ENCODE measurements around the gene PEX11B.
"Not testable (repeated sequence)": the region's sequence is repeated elsewhere in the genome, so short reads cannot be mapped to it uniquely, and the experiment has no call there.

The PEX11B gene

DNA sequence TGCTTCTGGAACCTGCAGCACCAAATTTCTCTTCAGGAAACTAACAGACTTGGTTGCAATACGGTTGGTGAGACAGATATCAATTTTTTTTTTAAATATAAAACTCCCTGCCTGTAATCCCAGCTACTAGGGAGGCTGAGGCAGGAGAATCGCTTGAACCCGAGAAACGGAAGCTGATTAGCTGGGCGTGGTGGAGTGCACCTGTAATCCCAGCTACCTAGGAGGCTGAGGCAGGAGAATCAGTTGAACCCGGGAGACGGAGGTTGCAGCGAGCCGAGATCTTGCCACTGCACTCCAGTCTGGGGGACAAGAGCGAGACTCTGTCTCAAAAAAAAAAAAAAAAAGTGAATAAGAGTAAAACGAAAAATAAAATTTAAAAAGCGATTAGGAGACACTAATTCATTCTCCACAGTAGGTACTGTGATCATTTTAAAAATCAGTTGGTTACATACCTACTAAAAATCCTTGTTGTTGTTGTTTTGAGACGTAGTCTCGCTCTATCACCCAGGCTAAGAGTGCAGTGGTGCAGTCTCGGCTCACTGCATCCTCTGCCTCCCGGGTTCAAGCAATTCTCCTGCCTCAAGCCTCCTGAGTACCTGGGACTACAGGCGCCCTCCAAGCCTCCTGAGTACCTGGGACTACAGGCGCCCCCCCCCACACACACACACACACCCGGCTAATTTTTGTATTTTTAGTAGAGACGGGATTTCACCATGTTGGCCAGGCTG is 9.6 kb upstream of the PEX11B start:
- Histone ChIP-seq H3K27me3 (ENCODE audit: control insufficient read depth, insufficient read depth, low read length, poor library complexity, severe bottlenecking) (no peaks in the 10 kb centered on the region), H3K27ac (ENCODE audit: insufficient read depth, low read depth, low read length, poor library complexity, severe bottlenecking) (peak overlapping the region; percentile 71), H3K9me3 (ENCODE audit: control insufficient read depth, low read length) (no peaks in the 10 kb centered on the region), H3K4me1 (ENCODE audit: control insufficient read depth, insufficient read depth, low read length) (no peaks in the 10 kb centered on the region), H3K4me3 (ENCODE audit: insufficient read depth, low read depth, low read length) (peak overlapping the region; percentile 73), H3K36me3 (ENCODE audit: control insufficient read depth, insufficient read depth, low read length) (no peaks in the 10 kb centered on the region)
- WGBS, 2 experiments, result 80 to 81% methylated on average over 18 to 20 of the region's 20 CpGs

DNA sequence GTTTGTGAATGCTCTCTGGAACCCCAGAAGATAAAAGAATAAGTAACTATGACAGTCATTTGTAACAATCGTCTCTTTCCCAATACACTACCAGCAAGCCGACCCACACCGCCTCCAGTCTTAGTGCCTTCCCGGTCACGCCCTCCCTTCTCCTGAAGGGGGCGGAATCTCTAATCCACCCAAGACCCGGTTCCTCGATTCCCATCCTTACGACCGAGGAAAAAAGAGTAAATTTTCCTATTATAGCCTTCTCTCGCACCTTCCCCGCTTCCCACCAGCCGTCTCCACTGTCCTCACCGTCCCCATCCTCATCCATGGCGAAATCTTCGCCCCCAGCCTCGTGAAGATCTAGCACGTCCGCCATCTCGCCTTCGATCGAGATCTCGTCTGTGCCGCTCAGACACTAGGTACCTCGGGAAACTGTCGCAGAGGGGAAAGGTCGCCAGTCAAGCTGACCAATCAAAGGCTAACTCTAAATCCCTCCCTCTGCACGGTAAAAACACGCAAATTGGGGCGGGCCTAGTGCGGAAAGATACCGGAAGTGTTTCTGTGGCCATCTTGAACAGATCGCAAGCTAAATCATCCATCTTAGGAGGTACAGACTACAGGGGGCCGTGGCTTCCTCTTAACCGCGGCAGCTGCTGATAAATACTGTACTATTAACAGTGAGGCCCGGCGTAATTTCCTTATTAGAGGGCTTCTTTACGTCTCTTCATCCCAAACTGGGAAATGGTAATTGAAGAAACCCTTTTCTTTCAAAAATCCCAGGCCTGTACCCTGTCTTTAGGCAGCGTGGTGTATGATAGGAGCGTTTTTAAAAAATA is 8.8 kb upstream of the PEX11B start, which contains the start of gene RBM8A:
RBM8A (minus strand) TSS at position 422 of the 824 bp plus-strand sequence; CDS start at position 364, 58 bp downstream.
- Histone ChIP-seq H3K27me3 (ENCODE audit: control insufficient read depth, insufficient read depth, low read length, poor library complexity, severe bottlenecking) (no peaks in the 10 kb centered on the region), H3K4me3 (ENCODE audit: insufficient read depth, low read depth, low read length) (peak within 1 kb of the TSS; percentile 73), H3K27ac (ENCODE audit: insufficient read depth, low read depth, low read length, poor library complexity, severe bottlenecking) (peak within 1 kb of the TSS; percentile 81), H3K36me3 (ENCODE audit: control insufficient read depth, insufficient read depth, low read length) (no peaks in the 10 kb centered on the region), H3K4me1 (ENCODE audit: control insufficient read depth, insufficient read depth, low read length) (no peaks in the 10 kb centered on the region), H3K9me3 (ENCODE audit: control insufficient read depth, low read length) (no peaks in the 10 kb centered on the region)
- WGBS, 2 experiments, result 1% methylated on average over 41 of the region's 41 CpGs

DNA sequence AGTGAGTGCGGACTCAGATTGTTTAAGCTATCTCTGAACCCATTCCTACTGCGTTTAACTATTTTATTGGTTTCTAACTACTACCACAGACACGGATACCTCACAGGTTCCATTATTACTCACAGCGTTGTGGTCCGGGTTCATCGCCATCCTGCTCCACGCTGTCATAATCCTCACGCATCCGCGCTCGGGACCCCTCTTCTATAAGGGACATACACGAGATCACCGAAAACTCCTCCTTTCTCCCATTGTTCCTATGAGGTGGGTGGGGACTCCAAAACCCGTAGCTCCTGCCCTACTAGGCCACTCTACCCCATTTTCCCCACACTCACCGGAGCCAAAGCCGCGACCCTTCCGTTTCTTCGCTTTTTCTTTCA is 8.2 kb upstream of the PEX11B start:
- 13% methylated on average over 19 of the region's 19 CpGs for WGBS, 2 experiments
- Histone ChIP-seq H3K9me3 (ENCODE audit: control insufficient read depth, low read length) (no peaks in the 10 kb centered on the region), H3K27ac (ENCODE audit: insufficient read depth, low read depth, low read length, poor library complexity, severe bottlenecking) (peak overlapping the region; percentile 81), H3K27me3 (ENCODE audit: control insufficient read depth, insufficient read depth, low read length, poor library complexity, severe bottlenecking) (no peaks in the 10 kb centered on the region), H3K4me1 (ENCODE audit: control insufficient read depth, insufficient read depth, low read length) (no peaks in the 10 kb centered on the region), H3K4me3 (ENCODE audit: insufficient read depth, low read depth, low read length) (peak overlapping the region; percentile 73), H3K36me3 (ENCODE audit: control insufficient read depth, insufficient read depth, low read length) (no peaks in the 10 kb centered on the region)

DNA sequence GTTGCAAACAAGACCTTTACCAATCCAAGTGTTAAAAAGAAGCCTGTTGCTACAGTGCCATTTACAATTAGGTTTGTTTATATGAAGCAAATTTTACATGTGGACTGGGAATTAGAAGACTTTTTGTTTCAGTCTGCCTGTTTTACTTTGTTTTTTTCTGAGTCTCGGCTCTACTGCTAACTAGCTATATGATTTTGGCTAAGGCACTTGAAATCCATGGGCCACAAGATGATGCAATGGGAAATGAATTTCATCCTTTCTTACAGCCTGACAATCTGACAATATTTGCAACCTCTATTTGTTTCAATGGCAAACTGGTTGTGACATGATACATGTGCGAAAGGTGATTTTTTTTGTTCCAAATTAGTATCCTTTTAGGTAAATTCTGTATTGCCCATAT is 3.7 kb upstream of the PEX11B start:
- Histone ChIP-seq H3K9me3 (ENCODE audit: control insufficient read depth, low read length) (no peaks in the 10 kb centered on the region), H3K4me1 (ENCODE audit: control insufficient read depth, insufficient read depth, low read length) (no peaks in the 10 kb centered on the region), H3K36me3 (ENCODE audit: control insufficient read depth, insufficient read depth, low read length) (no peaks in the 10 kb centered on the region), H3K4me3 (ENCODE audit: insufficient read depth, low read depth, low read length) (no peak overlapping the region), H3K27me3 (ENCODE audit: control insufficient read depth, insufficient read depth, low read length, poor library complexity, severe bottlenecking) (no peaks in the 10 kb centered on the region), H3K27ac (ENCODE audit: insufficient read depth, low read depth, low read length, poor library complexity, severe bottlenecking) (no peak overlapping the region)
- 95 to 100% methylated on average over 2 of the region's 2 CpGs for WGBS, 2 experiments

DNA sequence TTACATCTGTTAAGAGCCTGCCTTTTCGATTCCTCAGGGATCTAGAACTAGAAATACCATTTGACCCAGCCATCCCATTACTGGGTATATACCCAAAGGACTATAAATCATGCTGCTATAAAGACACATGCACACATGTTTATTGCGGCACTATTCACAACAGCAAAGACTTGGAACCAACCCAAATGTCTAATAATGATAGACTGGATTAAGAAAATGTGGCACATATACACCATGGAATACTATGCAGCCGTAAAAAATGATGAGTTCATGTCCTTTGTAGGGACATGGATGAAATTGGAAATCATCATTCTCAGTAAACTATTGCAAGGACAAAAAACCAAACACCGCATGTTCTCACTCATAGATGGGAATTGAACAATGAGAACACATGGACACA is 1.8 kb upstream of the PEX11B start:
- H3K4me3 ChIP-seq (ENCODE audit: insufficient read depth, low read depth, low read length); H3K27ac ChIP-seq (ENCODE audit: insufficient read depth, low read depth, low read length, poor library complexity, severe bottlenecking); H3K9me3 ChIP-seq (ENCODE audit: control insufficient read depth, low read length); H3K27me3 ChIP-seq (ENCODE audit: control insufficient read depth, insufficient read depth, low read length, poor library complexity, severe bottlenecking); H3K36me3 ChIP-seq (ENCODE audit: control insufficient read depth, insufficient read depth, low read length); H3K4me1 ChIP-seq (ENCODE audit: control insufficient read depth, insufficient read depth, low read length): not testable (repeated sequence)
- 100% methylated on average over 1 of the region's 4 CpGs; no CpG with 5 or more reads in 1 of the 2 experiments for WGBS, 2 experiments

DNA sequence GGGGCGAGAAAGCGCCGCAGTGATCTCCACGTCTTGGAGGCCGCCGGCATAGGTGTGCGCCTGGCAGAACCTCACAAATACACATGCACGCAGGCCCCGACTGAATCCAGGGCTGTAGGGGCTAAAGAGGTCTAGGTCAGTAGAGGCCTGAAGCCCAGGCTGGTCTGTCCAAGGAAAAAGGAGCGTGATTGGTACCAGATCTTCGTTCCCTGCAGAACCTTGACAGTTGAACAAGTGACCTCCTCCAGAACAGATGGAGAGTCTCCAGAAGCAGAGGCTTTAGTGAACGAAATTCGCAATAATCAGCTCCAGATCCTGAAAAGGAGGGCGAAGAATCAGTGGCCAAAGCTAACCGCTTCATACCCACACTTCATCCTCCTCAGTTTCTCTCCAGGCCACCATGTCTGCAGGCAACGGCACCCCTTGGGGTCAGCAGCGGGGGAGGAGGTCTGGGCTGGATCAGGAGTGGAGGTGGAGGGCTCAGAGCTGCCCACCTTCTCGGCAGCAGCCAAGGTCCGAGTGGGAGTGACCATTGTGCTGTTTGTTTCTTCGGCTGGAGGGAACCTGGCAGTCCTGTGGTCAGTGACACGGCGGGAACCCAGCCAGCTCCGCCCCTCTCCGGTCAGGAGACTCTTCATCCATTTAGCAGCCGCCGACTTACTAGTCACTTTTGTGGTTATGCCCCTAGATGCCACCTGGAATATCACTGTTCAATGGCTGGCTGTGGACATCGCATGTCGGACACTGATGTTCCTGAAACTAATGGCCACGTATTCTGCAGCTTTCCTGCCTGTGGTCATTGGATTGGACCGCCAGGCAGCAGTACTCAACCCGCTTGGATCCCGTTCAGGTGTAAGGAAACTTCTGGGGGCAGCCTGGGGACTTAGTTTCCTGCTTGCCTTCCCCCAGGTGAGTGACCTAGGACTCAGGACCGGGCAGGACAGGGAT is 749 bp upstream of the PEX11B start:
- Histone ChIP-seq H3K27ac (ENCODE audit: insufficient read depth, low read depth, low read length, poor library complexity, severe bottlenecking) (no peak overlapping the region), H3K9me3 (ENCODE audit: control insufficient read depth, low read length) (no peaks in the 10 kb centered on the region), H3K4me1 (ENCODE audit: control insufficient read depth, insufficient read depth, low read length) (no peaks in the 10 kb centered on the region), H3K27me3 (ENCODE audit: control insufficient read depth, insufficient read depth, low read length, poor library complexity, severe bottlenecking) (no peaks in the 10 kb centered on the region), H3K36me3 (ENCODE audit: control insufficient read depth, insufficient read depth, low read length) (peaks cover 5% of the 10 kb centered on the region), H3K4me3 (ENCODE audit: insufficient read depth, low read depth, low read length) (peak overlapping the region; percentile 70)
- 10 to 11% methylated on average over 33 of the region's 33 CpGs for WGBS, 2 experiments

DNA sequence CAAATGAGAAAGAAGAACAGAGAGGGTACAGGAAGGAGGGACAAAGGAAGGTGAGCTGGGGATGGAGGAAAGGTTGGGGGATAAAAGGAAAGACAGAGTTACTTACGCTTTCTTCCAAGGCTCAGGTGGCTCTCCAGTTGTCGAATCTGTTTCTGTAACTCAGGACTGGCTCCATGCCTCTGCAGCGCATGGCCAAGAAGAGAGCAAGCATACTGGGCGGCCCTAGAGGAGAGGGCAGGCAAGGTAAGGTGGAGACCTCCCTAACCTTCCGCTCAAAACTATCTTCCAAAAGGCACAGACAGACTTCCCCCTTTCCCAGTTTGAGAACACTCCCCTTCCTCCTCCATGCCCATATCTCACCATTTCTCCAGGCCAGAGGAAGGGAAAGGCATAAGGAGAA is 922 bp downstream of the PEX11B start:
- H3K27ac ChIP-seq (ENCODE audit: insufficient read depth, low read depth, low read length, poor library complexity, severe bottlenecking), result no peak overlapping the region
- H3K4me1 ChIP-seq (ENCODE audit: control insufficient read depth, insufficient read depth, low read length), result no peaks in the 10 kb centered on the region
- peaks cover 5% of the 10 kb centered on the region for H3K36me3 ChIP-seq (ENCODE audit: control insufficient read depth, insufficient read depth, low read length)
- no peaks in the 10 kb centered on the region for H3K9me3 ChIP-seq (ENCODE audit: control insufficient read depth, low read length)
- 89 to 93% methylated on average over 5 of the region's 5 CpGs for WGBS, 2 experiments
- H3K27me3 ChIP-seq (ENCODE audit: control insufficient read depth, insufficient read depth, low read length, poor library complexity, severe bottlenecking), result no peaks in the 10 kb centered on the region
- H3K4me3 ChIP-seq (ENCODE audit: insufficient read depth, low read depth, low read length), result peak overlapping the region; percentile 70

DNA sequence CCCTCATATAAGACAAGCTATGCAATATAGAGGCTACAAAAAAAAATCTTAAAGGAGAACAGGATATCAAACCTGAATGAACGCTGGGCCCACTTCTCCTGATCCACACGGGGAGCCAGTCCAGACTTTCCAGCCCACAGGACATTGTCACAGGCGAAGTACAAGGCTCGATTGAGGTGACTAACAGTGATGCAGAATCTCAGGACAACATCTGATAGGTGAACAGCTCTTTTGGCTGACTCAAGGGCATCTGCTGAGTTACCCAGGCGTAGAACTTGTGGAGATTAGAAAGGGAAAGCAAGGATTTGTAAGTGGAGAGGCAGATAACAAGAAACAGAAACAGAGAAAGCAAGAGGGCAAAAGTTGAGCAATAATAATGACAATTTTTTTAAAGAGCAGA is 1.8 kb downstream of the PEX11B start:
- 90 to 94% methylated on average over 5 of the region's 5 CpGs for WGBS, 2 experiments
- no peaks in the 10 kb centered on the region for H3K27me3 ChIP-seq (ENCODE audit: control insufficient read depth, insufficient read depth, low read length, poor library complexity, severe bottlenecking)
- H3K9me3 ChIP-seq (ENCODE audit: control insufficient read depth, low read length), result no peaks in the 10 kb centered on the region
- no peak overlapping the region for H3K4me3 ChIP-seq (ENCODE audit: insufficient read depth, low read depth, low read length)
- no peak overlapping the region for H3K27ac ChIP-seq (ENCODE audit: insufficient read depth, low read depth, low read length, poor library complexity, severe bottlenecking)
- peaks cover 8% of the 10 kb centered on the region for H3K36me3 ChIP-seq (ENCODE audit: control insufficient read depth, insufficient read depth, low read length)
- H3K4me1 ChIP-seq (ENCODE audit: control insufficient read depth, insufficient read depth, low read length), result no peaks in the 10 kb centered on the region

DNA sequence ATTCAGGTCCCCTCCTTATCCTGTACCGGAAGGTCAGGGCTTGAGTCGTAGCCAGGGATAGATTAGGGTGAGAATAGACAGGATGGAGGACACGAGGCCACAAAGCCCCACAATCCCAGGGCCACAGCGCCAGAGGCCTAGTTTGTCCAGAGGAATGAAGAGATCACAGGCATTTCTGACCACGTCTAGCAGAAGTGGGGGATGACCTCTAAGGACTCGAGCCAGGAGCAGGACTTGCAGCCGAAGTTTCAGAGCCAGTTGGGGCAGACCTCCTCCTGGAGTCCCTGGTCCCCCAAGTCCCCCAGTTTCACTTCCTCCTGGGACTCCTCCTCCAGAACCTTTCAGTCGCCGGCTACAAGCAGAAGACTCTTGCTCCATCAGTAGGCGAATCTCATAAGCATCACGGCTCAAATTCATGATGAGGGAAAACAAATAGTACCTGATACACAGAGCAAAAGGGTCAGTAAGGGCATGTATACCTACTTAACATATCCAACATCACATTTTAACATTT is 6.3 kb downstream of the PEX11B start:
- no peaks in the 10 kb centered on the region for H3K9me3 ChIP-seq (ENCODE audit: control insufficient read depth, low read length)
- H3K4me1 ChIP-seq (ENCODE audit: control insufficient read depth, insufficient read depth, low read length), result no peaks in the 10 kb centered on the region
- no peak overlapping the region for H3K27ac ChIP-seq (ENCODE audit: insufficient read depth, low read depth, low read length, poor library complexity, severe bottlenecking)
- H3K4me3 ChIP-seq (ENCODE audit: insufficient read depth, low read depth, low read length), result no peak overlapping the region
- whole genome bisulfite sequencing, 2 experiments, result 91 to 95% methylated on average over 11 of the region's 11 CpGs
- peaks cover 8% of the 10 kb centered on the region for H3K36me3 ChIP-seq (ENCODE audit: control insufficient read depth, insufficient read depth, low read length)
- no peaks in the 10 kb centered on the region for H3K27me3 ChIP-seq (ENCODE audit: control insufficient read depth, insufficient read depth, low read length, poor library complexity, severe bottlenecking)

All from ectodermal cell (in vitro differentiated cells).